ENCODE results near the gene AXIN1.

The AXIN1 gene

GRCh38 chr16:303760-304505, 48.6 kb downstream of the AXIN1 start:
- Histone ChIP-seq H3K27me3 (ENCODE audit: control insufficient read depth in 1 of 2, insufficient read depth in 2 of 2, low read length in 2 of 2) (no peaks in the 10 kb centered on the region), H3K27ac (ENCODE audit: low read depth, low read length) (no peak overlapping the region), H3K36me3 (ENCODE audit: control insufficient read depth in 1 of 2, insufficient read depth in 2 of 2, low read length in 2 of 2) (peaks cover 14 to 49% of the 10 kb centered on the region in 2 donors), H3K9me3 (ENCODE audit: control insufficient read depth in 1 of 2, low read length in 2 of 2) (no peaks in the 10 kb centered on the region), H3K4me3 (ENCODE audit: low read depth in 1 of 2, low read length in 2 of 2) (no peak overlapping the region), H3K4me1 (ENCODE audit: control insufficient read depth in 1 of 2, insufficient read depth in 2 of 2, low read length in 2 of 2) (no peaks in the 10 kb centered on the region), H3K9ac (ENCODE audit: low read depth in 1 of 2, low read length in 2 of 2) (no peak overlapping the region)

GRCh38 chr16:301950-302349, 50.6 kb downstream of the AXIN1 start:
- Histone ChIP-seq H3K27ac (ENCODE audit: low read depth, low read length) (no peak overlapping the region), H3K4me3 (ENCODE audit: low read depth in 1 of 2, low read length in 2 of 2) (no peak overlapping the region), H3K9me3 (ENCODE audit: control insufficient read depth in 1 of 2, low read length in 2 of 2) (no peaks in the 10 kb centered on the region), H3K9ac (ENCODE audit: low read depth in 1 of 2, low read length in 2 of 2) (no peak overlapping the region), H3K4me1 (ENCODE audit: control insufficient read depth in 1 of 2, insufficient read depth in 2 of 2, low read length in 2 of 2) (no peaks in the 10 kb centered on the region), H3K36me3 (ENCODE audit: control insufficient read depth in 1 of 2, insufficient read depth in 2 of 2, low read length in 2 of 2) (peaks cover 10 to 40% of the 10 kb centered on the region in 2 donors), H3K27me3 (ENCODE audit: control insufficient read depth in 1 of 2, insufficient read depth in 2 of 2, low read length in 2 of 2) (no peaks in the 10 kb centered on the region)

- Histone ChIP-seq H3K36me3 (ENCODE audit: control insufficient read depth in 1 of 2, insufficient read depth in 2 of 2, low read length in 2 of 2) (peaks cover 10 to 39% of the 10 kb centered on the region in 2 donors), H3K4me1 (ENCODE audit: control insufficient read depth in 1 of 2, insufficient read depth in 2 of 2, low read length in 2 of 2) (no peaks in the 10 kb centered on the region)
These were observed 51.3 kb downstream of the AXIN1 start for GRCh38 chr16:301235-301634.

GRCh38 chr16:297832-298231, 54.7 kb downstream of the AXIN1 start:
- Histone ChIP-seq H3K9ac (ENCODE audit: low read depth in 1 of 2, low read length in 2 of 2) (no peak overlapping the region), H3K9me3 (ENCODE audit: control insufficient read depth in 1 of 2, low read length in 2 of 2) (no peaks in the 10 kb centered on the region), H3K27me3 (ENCODE audit: control insufficient read depth in 1 of 2, insufficient read depth in 2 of 2, low read length in 2 of 2) (no peaks in the 10 kb centered on the region), H3K4me3 (ENCODE audit: low read depth in 1 of 2, low read length in 2 of 2) (no peak overlapping the region), H3K36me3 (ENCODE audit: control insufficient read depth in 1 of 2, insufficient read depth in 2 of 2, low read length in 2 of 2) (peaks cover 8 to 36% of the 10 kb centered on the region in 2 donors), H3K27ac (ENCODE audit: low read depth, low read length) (no peak overlapping the region), H3K4me1 (ENCODE audit: control insufficient read depth in 1 of 2, insufficient read depth in 2 of 2, low read length in 2 of 2) (no peaks in the 10 kb centered on the region)

More at GRCh38 chr16:301235-301634, 51.3 kb downstream of the AXIN1 start:
- Histone ChIP-seq H3K27me3 (ENCODE audit: control insufficient read depth in 1 of 2, insufficient read depth in 2 of 2, low read length in 2 of 2) (no peaks in the 10 kb centered on the region), H3K9me3 (ENCODE audit: control insufficient read depth in 1 of 2, low read length in 2 of 2) (no peaks in the 10 kb centered on the region), H3K4me3 (ENCODE audit: low read depth in 1 of 2, low read length in 2 of 2) (no peak overlapping the region), H3K9ac (ENCODE audit: low read depth in 1 of 2, low read length in 2 of 2) (no peak overlapping the region), H3K27ac (ENCODE audit: low read depth, low read length) (no peak overlapping the region)

GRCh38 chr16:296806-297510, 55.6 kb downstream of the AXIN1 start:
- Histone ChIP-seq H3K4me1 (ENCODE audit: control insufficient read depth in 1 of 2, insufficient read depth in 2 of 2, low read length in 2 of 2) (no peaks in the 10 kb centered on the region), H3K27ac (ENCODE audit: low read depth, low read length) (no peak overlapping the region), H3K4me3 (ENCODE audit: low read depth in 1 of 2, low read length in 2 of 2) (no peak overlapping the region), H3K9ac (ENCODE audit: low read depth in 1 of 2, low read length in 2 of 2) (no peak overlapping the region), H3K9me3 (ENCODE audit: control insufficient read depth in 1 of 2, low read length in 2 of 2) (no peaks in the 10 kb centered on the region), H3K36me3 (ENCODE audit: control insufficient read depth in 1 of 2, insufficient read depth in 2 of 2, low read length in 2 of 2) (peaks cover 8 to 38% of the 10 kb centered on the region in 2 donors), H3K27me3 (ENCODE audit: control insufficient read depth in 1 of 2, insufficient read depth in 2 of 2, low read length in 2 of 2) (no peaks in the 10 kb centered on the region)

GRCh38 chr16:296276-296675, 56.2 kb downstream of the AXIN1 start:
- Histone ChIP-seq H3K4me3 (ENCODE audit: low read depth in 1 of 2, low read length in 2 of 2) (no peak overlapping the region), H3K36me3 (ENCODE audit: control insufficient read depth in 1 of 2, insufficient read depth in 2 of 2, low read length in 2 of 2) (peaks cover 12 to 44% of the 10 kb centered on the region in 2 donors), H3K9me3 (ENCODE audit: control insufficient read depth in 1 of 2, low read length in 2 of 2) (no peaks in the 10 kb centered on the region), H3K9ac (ENCODE audit: low read depth in 1 of 2, low read length in 2 of 2) (no peak overlapping the region), H3K4me1 (ENCODE audit: control insufficient read depth in 1 of 2, insufficient read depth in 2 of 2, low read length in 2 of 2) (no peaks in the 10 kb centered on the region), H3K27ac (ENCODE audit: low read depth, low read length) (no peak overlapping the region), H3K27me3 (ENCODE audit: control insufficient read depth in 1 of 2, insufficient read depth in 2 of 2, low read length in 2 of 2) (no peaks in the 10 kb centered on the region)

- no peak overlapping the region for H3K9ac ChIP-seq (ENCODE audit: low read depth in 1 of 2, low read length in 2 of 2)
- H3K9me3 ChIP-seq (ENCODE audit: control insufficient read depth in 1 of 2, low read length in 2 of 2), result no peaks in the 10 kb centered on the region
- H3K4me1 ChIP-seq (ENCODE audit: control insufficient read depth in 1 of 2, insufficient read depth in 2 of 2, low read length in 2 of 2), result no peaks in the 10 kb centered on the region
- H3K27ac ChIP-seq (ENCODE audit: low read depth, low read length), result no peak overlapping the region
- H3K36me3 ChIP-seq (ENCODE audit: control insufficient read depth in 1 of 2, insufficient read depth in 2 of 2, low read length in 2 of 2), result peaks cover 13 to 65% of the 10 kb centered on the region in 2 donors
- no peak overlapping the region for H3K4me3 ChIP-seq (ENCODE audit: low read depth in 1 of 2, low read length in 2 of 2)
- no peaks in the 10 kb centered on the region for H3K27me3 ChIP-seq (ENCODE audit: control insufficient read depth in 1 of 2, insufficient read depth in 2 of 2, low read length in 2 of 2)
These were observed 59.3 kb downstream of the AXIN1 start for GRCh38 chr16:293043-293775.

GRCh38 chr16:291539-291938, 61.0 kb downstream of the AXIN1 start:
- H3K36me3 ChIP-seq (ENCODE audit: control insufficient read depth in 1 of 2, insufficient read depth in 2 of 2, low read length in 2 of 2), result peaks cover 5 to 56% of the 10 kb centered on the region in 2 donors

GRCh38 chr16:290681-291405, 61.7 kb downstream of the AXIN1 start:
- Histone ChIP-seq H3K9me3 (ENCODE audit: control insufficient read depth in 1 of 2, low read length in 2 of 2) (no peaks in the 10 kb centered on the region), H3K27ac (ENCODE audit: low read depth, low read length) (no peak overlapping the region), H3K4me1 (ENCODE audit: control insufficient read depth in 1 of 2, insufficient read depth in 2 of 2, low read length in 2 of 2) (no peaks in the 10 kb centered on the region), H3K4me3 (ENCODE audit: low read depth in 1 of 2, low read length in 2 of 2) (no peak overlapping the region), H3K27me3 (ENCODE audit: control insufficient read depth in 1 of 2, insufficient read depth in 2 of 2, low read length in 2 of 2) (no peaks in the 10 kb centered on the region), H3K36me3 (ENCODE audit: control insufficient read depth in 1 of 2, insufficient read depth in 2 of 2, low read length in 2 of 2) (peaks cover 5 to 57% of the 10 kb centered on the region in 2 donors), H3K9ac (ENCODE audit: low read depth in 1 of 2, low read length in 2 of 2) (no peak overlapping the region)

More at GRCh38 chr16:291539-291938, 61.0 kb downstream of the AXIN1 start:
- Histone ChIP-seq H3K27ac (ENCODE audit: low read depth, low read length) (no peak overlapping the region), H3K9ac (ENCODE audit: low read depth in 1 of 2, low read length in 2 of 2) (no peak overlapping the region), H3K27me3 (ENCODE audit: control insufficient read depth in 1 of 2, insufficient read depth in 2 of 2, low read length in 2 of 2) (no peaks in the 10 kb centered on the region), H3K4me3 (ENCODE audit: low read depth in 1 of 2, low read length in 2 of 2) (no peak overlapping the region), H3K9me3 (ENCODE audit: control insufficient read depth in 1 of 2, low read length in 2 of 2) (no peaks in the 10 kb centered on the region), H3K4me1 (ENCODE audit: control insufficient read depth in 1 of 2, insufficient read depth in 2 of 2, low read length in 2 of 2) (no peaks in the 10 kb centered on the region)
